GM10847 (cell line): ENCODE data around the gene STUM.

Source experiments
- POLR2A ChIP-seq: IDR thresholded peaks from 2 replicates; pipeline ENCODE4 v1.6.1; 2011; ENCODE audit not compliant: insufficient read length; ENCODE audit errors: extremely low read depth

The STUM gene

GRCh38 chr1:226548256-226549093, at the start of gene STUM:
STUM (plus strand) TSS chr1:226548764; CDS start chr1:226548905, 141 bp downstream.
- TF ChIP-seq POLR2A: no peak

DNA sequence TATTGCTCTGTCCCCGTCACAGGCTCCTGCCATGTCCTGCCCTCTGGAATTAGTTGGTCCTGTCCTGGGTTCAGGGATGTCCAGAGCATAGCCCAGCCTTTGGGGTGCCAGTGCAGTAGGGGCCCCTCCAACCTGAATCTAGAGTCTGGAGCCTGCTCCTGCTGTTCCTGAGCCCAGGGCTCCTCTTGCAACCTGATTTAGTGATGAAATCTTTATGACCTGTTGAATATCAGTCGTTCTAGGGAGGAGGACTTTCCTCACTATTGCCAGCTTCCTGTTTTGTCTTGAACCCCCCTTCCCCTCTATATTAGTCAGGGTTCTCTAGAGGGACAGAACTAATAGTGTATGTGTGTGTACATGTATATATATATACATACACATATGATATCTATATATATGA, 42.5 kb upstream of the STUM start:
- TF ChIP-seq POLR2A: no peak

GRCh38 chr1:226506921-226507320, 41.6 kb upstream of the STUM start:
- TF ChIP-seq POLR2A: no peak

DNA sequence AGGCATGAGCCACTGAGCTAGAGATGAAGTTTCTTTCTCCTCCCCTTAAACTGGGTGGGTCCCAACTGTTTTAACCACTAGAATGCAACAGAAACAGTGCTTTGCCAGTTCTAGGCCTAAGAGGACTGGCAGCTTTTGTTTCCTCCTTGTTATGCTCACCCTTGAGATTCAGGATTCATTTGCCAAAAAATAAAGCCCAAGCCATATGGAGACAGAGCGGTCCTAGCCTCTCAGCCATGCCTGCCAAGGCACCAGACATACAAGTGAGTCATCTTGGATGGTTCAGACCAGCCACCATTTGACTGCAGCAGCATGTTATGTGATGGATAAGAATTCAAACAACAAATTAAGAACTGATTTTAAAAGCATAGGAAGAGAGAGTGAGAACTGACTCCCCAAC, 38.1 kb upstream of the STUM start:
- no peak for TF ChIP-seq POLR2A

GRCh38 chr1:226511296-226511695, 37.3 kb upstream of the STUM start:
- no peak for TF ChIP-seq POLR2A

DNA sequence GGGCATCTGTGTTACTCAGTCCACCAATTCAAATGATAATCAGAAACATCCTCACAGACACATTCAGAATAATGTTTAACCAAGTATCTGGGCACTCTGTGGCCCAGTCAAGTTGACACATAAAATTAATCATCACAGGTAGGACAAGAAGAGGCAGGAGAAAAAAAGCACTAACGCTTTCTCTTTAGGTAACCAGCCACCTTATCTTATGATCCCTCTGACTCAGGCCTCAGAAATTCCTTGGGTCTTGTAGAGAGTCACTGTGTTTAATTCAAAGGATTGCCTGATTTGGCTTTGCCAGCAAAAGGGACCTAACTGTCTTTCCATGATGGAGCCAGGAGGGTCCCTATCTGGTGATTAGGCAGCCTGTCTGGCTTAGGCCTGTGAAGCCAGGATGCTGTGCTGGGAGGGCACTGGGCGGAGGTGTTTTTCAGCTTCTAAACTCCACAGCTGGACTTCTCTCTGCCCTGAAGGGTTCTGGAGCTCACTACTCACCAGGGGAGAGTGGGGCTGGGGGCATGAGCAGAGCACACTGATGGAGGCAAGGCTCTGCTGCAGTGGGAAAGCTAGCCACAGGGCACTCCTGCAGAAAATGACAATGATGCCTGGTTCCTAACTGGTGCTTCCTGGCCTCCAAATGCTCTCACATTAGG, 36.4 kb upstream of the STUM start:
- TF ChIP-seq POLR2A: no peak

GRCh38 chr1:226518375-226518774, 30.2 kb upstream of the STUM start:
- no peak for TF ChIP-seq POLR2A

DNA sequence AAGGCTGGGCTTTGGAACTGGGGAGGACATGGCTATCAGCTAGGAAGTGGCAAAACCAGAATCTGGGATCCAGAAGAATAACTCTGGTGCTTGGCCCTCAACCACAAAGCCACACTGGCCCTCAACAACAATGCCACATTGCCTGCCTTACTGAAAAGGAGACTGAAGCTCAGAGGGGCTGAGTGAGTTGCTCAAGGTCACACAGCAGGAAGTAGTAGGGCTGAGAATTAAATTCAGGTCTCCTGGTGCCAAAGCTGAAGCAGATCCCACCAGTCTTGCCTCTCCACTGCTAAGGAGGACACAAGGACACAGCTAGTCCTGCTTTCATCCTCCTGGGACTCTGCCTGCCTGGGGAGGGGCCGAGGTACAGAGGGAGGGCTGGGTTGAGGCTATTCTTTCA, 29.4 kb upstream of the STUM start:
- TF ChIP-seq POLR2A: no peak

DNA sequence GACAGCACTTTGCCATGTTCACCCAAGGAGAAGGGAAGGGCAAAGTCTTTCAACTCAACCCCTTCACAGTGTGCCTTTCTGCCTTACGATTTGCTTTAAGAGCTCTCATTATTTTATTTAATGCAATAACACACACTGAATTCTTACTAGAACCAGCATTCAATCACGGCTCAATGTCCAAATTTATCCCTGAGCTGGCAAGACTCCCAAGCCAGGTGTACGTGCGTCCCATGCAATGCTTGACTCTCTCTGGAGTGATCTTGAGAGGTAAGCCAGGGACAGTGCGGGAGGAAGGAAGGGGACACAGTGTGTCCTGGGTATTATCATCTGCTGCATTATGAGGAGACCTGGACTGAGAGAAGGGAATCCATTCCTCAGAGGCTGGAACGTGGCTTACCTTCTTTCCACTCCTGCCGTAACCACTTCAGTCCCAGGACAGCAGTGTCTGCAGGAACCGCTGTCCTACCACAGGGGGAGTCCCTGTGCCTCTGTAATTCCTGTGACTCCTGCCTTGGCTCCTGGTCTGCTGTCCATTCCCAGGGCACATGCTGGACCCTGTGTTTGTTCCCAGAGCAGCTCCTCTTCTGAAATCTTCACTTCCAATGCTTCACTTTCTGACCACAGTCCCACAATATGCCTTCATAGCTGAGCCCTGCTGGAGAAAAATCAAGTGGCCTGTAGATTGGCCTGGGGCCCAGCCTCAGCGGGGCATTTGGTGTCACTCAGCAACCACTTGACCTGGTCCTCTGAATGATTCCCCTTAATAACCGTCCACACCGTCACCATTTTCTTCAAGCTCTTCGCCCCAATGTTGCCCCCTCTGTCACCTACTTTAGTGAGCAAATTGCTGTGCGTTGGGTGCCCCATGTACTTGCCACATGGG, 28.6 kb upstream of the STUM start:
- no peak for TF ChIP-seq POLR2A

- TF ChIP-seq POLR2A: no peak
These were observed 27.8 kb upstream of the STUM start for GRCh38 chr1:226520640-226521355.

GRCh38 chr1:226523646-226524406, 24.7 kb upstream of the STUM start:
- TF ChIP-seq POLR2A: no peak

- no peak for TF ChIP-seq POLR2A
These were observed 24.0 kb upstream of the STUM start for GRCh38 chr1:226524547-226524946.

GRCh38 chr1:226525750-226526149, 22.8 kb upstream of the STUM start:
- no peak for TF ChIP-seq POLR2A

- no peak for TF ChIP-seq POLR2A
These were observed 21.6 kb upstream of the STUM start for GRCh38 chr1:226526801-226527595.

- TF ChIP-seq POLR2A: no peak
These were observed 18.7 kb upstream of the STUM start for GRCh38 chr1:226529891-226530290.
